ENCODE results near the gene MYZAP. TPM values are rescaled to one million over a fixed set of nuclear protein-coding genes. Genes with fewer than 3 reads are reported as not detected.

Gene MYZAP
- polyA plus RNA-seq, 1 donor from 2014 or later = not detected

DNA sequence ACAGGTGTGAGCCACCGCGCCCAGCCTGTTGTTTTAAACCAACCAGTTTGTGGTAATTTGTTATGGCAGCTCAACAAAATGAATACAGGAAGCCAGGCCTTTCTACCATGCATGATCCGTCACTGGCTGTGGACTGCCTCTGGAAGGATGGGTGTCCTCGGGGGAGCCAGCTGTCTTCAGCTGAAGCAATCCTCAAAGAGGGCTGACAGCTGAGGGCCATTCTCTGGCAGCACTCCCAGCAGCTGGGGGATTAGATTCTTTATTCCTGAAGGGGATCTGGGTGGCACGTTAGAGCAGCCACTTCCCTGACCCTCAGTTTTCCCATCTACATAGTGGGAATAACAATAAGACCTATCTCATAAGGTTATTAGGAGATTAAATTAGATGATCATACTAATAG lies 139.2 kb downstream of the MYZAP start:
- TF ChIP-seq RAD21 (conservative IDR thresholded peaks at IDR 0.05) (no peak), MXI1 (conservative IDR thresholded peaks at IDR 0.05; ENCODE audit: poor library complexity, severe bottlenecking) (no peak), TAF1 (IDR thresholded peaks at IDR 0.05; ENCODE audit: low read depth) (no peak), REST (IDR thresholded peaks at IDR 0.05; ENCODE audit: borderline replicate concordance) (no peak), EZH2 (IDR thresholded peaks at IDR 0.05; ENCODE audit: borderline replicate concordance, insufficient read depth, low read length, poor library complexity, severe bottlenecking) (no peak), EP300 (conservative IDR thresholded peaks at IDR 0.05; ENCODE audit: poor library complexity, severe bottlenecking) (no peak), SMC3 (conservative IDR thresholded peaks at IDR 0.05; ENCODE audit: poor library complexity) (no peak), POLR2AphosphoS5 (IDR thresholded peaks at IDR 0.05) (no peak)
- TF ChIP-seq, protein P1, sequence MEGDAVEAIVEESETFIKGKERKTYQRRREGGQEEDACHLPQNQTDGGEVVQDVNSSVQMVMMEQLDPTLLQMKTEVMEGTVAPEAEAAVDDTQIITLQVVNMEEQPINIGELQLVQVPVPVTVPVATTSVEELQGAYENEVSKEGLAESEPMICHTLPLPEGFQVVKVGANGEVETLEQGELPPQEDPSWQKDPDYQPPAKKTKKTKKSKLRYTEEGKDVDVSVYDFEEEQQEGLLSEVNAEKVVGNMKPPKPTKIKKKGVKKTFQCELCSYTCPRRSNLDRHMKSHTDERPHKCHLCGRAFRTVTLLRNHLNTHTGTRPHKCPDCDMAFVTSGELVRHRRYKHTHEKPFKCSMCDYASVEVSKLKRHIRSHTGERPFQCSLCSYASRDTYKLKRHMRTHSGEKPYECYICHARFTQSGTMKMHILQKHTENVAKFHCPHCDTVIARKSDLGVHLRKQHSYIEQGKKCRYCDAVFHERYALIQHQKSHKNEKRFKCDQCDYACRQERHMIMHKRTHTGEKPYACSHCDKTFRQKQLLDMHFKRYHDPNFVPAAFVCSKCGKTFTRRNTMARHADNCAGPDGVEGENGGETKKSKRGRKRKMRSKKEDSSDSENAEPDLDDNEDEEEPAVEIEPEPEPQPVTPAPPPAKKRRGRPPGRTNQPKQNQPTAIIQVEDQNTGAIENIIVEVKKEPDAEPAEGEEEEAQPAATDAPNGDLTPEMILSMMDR (IDR thresholded peaks at IDR 0.05; ENCODE audit: poor library complexity, severe bottlenecking) = no peak
- Histone ChIP-seq H3K9me3 (ENCODE audit: low read length) (no peaks in the 10 kb centered on the region), H3K9ac (ENCODE audit: low read length) (no peak overlapping the region), H3K4me3 (ENCODE audit: low read length) (no peak overlapping the region), H3K9me2 (ENCODE audit: insufficient read depth, low read length) (no peaks in the 10 kb centered on the region), H3K27me3 (ENCODE audit: insufficient read depth, low read depth, low read length) (no peaks in the 10 kb centered on the region), H3K27ac (ENCODE audit: low read length) (no peak overlapping the region), H3K36me3 (ENCODE audit: insufficient read depth, low read length) (no peaks in the 10 kb centered on the region), H3K4me2 (ENCODE audit: low read length) (no peak overlapping the region), H3F3A (ENCODE audit: insufficient read depth, low read length, poor library complexity, severe bottlenecking) (no peaks in the 10 kb centered on the region), H4K20me1 (ENCODE audit: insufficient read depth) (no peaks in the 10 kb centered on the region), H2AFZ (ENCODE audit: low read depth, low read length) (no peak overlapping the region), H3K79me2 (replicated peaks; ENCODE audit: insufficient read depth, low read length) (no peaks in the 10 kb centered on the region)

GRCh38 chr15:57731530-57732103 lies 139.9 kb downstream of the MYZAP start:
- Histone ChIP-seq H4K20me1 (ENCODE audit: insufficient read depth) (no peaks in the 10 kb centered on the region), H3K4me2 (ENCODE audit: low read length) (no peak overlapping the region), H3F3A (ENCODE audit: insufficient read depth, low read length, poor library complexity, severe bottlenecking) (no peaks in the 10 kb centered on the region), H3K36me3 (ENCODE audit: insufficient read depth, low read length) (no peaks in the 10 kb centered on the region), H3K4me3 (ENCODE audit: low read length) (no peak overlapping the region), H3K9me3 (ENCODE audit: low read length) (no peaks in the 10 kb centered on the region), H2AFZ (ENCODE audit: low read depth, low read length) (no peak overlapping the region), H3K9me2 (ENCODE audit: insufficient read depth, low read length) (no peaks in the 10 kb centered on the region), H3K79me2 (replicated peaks; ENCODE audit: insufficient read depth, low read length) (no peaks in the 10 kb centered on the region), H3K27me3 (ENCODE audit: insufficient read depth, low read depth, low read length) (no peaks in the 10 kb centered on the region), H3K27ac (ENCODE audit: low read length) (no peak overlapping the region), H3K9ac (ENCODE audit: low read length) (no peak overlapping the region)
- no peak for TF ChIP-seq REST (IDR thresholded peaks at IDR 0.05; ENCODE audit: borderline replicate concordance)
- no peak for TF ChIP-seq MXI1 (conservative IDR thresholded peaks at IDR 0.05; ENCODE audit: poor library complexity, severe bottlenecking)
- no peak for TF ChIP-seq EZH2 (IDR thresholded peaks at IDR 0.05; ENCODE audit: borderline replicate concordance, insufficient read depth, low read length, poor library complexity, severe bottlenecking)
- no peak for TF ChIP-seq SMC3 (conservative IDR thresholded peaks at IDR 0.05; ENCODE audit: poor library complexity)
